Inflammatory macrophage treated with lipopolysaccharide for 4 hours (primary cell): ENCODE results near the gene ECI1.

Experiments
- DNase-seq: peaks from one replicate; pipeline ENCODE4 v3.0.0-alpha.2; 2020

ECI1 gene

DNA sequence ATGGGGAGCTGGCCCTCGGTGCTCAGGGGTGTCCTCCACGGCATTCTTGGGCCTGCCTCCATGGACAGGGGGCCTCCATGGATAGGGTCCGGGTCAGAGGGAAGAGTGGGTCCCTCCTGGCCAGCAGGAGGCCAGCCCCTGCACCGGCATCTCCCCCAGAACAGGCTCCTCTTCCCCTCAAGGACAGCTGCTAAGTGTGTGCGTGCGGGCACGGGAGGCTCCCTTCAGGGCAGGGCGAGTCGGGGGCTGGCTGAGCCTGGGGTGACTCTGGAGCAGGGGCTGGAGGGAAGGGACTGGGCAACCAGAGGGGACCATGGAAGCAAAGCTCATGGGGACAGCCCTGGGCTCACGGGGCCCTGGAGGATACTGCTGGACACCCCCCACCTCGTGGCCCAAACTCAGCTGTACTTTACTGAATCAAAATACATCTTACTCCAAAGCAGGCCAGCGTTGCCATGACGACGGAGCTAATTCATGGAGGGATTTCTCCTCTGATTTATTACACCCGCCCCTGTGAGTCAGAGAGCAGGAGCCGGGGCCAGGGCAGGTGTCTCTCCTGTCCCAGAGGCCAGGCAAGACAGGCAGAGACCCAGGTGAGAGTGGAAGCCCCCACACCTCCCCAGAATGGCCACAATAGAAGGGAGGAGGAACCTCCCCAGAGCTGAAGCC lies 57.1 kb downstream of the ECI1 start:
- no peak for DNase-seq

DNA sequence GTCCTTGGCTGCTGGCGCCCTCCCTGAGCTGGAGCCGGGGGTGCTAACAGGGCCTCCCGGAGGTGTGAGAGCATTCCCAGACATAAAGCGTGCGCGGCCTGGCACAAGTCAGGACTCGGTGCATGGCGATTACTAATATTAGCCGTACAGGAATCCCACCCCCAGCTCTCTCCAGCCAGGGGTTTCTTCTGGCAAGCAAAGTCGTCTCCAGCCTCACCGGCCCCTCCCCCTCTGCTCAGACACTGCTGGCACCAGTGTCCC lies 60.0 kb downstream of the ECI1 start:
- DNase-seq = no peak

DNA sequence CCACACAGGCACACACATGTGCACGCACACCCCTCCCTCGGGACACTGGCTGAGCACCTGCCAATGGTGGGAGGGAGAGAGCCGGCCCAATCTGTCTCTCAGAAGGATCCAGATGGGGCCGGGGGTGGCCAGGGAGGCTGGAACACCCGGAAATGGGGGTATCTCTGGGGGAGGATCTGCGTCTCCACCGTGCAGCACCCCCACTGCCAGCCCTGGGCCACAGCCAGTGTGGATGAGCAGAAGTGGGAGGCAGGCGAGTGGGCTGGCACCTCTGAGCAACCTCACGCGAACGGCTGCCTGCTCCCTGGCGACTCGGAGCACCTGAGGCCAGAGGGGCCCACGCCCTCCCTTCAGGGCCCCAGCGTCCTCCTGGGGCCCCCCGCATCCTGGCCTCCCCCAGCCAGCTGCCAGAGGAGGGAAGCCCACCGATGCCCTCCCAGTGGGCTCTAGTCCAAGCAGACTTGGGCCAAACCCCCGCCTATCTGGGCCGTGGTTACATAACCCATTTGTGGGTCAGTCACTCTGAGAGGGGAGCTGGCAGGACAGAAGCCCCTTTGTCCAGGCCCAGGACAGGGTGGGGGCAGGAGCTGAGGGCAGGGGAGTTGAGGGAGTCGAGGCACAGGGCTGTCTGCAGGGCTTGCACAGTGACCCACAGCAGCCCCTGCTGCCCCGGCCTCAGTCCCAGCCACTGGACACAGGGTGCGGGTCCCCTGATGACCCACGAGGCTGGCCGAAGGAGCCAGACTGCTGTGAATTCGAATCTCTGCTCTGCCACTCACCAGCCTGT lies 60.5 kb downstream of the ECI1 start:
- DNase-seq = no peak

DNA sequence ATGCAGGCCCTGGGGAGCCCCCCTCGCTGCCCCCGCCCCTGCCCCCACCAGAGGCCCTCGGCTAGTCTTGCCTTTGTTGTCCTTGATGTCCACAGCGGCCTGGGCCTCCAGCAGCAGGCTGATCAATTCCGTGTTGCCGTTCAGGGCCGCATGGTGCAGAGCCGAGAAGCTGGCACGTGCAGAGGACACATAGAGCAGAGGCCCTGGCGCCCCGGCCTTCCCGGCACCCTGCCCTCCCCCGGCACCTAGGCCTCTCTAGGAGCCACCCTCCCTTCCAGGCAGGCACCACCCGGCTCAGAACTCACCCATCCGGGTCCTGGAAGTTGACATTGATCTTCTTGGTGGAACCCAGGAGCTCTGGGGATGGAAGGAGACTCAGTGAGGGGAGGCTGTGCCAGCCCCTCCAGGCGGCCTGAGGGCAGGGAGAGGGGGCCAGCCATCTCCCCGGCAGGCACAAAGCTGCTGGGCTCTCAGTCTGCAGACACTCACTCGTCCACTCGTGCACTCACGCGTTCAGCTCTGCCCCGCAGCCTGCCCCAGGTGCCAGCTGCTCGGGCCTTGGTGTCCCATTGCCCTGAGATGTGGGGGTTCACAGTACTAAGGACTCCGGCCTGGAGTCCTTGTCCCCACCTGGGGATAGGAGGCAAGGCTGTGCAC lies 61.3 kb downstream of the ECI1 start:
- DNase-seq = no peak
